Measurements from ENCODE around the gene CDS2. TPM values are rescaled to one million over a fixed set of nuclear protein-coding genes. Genes with fewer than 3 reads are reported as not detected.

Gene CDS2
- total RNA-seq, 1 experiment from 2014 or later = 67.4 TPM

DNA sequence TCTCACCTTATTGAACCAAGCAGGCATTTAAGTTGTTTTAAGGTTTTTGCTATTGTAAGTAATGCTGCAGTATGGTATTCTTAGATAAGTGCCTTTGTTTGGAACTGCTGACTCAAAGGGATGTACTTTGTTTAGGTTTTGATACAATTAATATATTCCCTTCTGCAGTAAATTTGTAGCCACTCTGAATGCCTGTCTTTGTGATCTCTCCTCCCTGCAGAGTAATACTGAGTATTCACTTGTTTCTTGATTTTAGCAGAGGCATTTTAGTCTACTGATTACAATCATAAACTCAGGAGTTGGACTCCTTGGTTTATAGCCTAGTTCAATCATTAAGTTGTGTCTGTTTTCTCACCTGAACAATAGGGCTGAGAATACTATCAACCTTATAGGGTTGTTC is 13.4 kb downstream of the CDS2 start:
- ChIA-PET POLR2A (ENCODE audit: low non-redundant PET) (no interaction called here), CTCF (no interaction called here)
- no peaks in the 10 kb centered on the region for H3K27me3 ChIP-seq (replicated peaks; ENCODE audit: insufficient read depth, low read depth, low read length, poor library complexity)
- intact Hi-C loops (cut with micrococcal nuclease; ENCODE audit: unreplicated experiment) = no loop called here
- H3K36me3 ChIP-seq (ENCODE audit: insufficient read depth, low read length, poor library complexity, severe bottlenecking) = no peaks in the 10 kb centered on the region
- H3K4me1 ChIP-seq (ENCODE audit: insufficient read depth, low read length, poor library complexity, severe bottlenecking) = peaks cover 15% of the 10 kb centered on the region
- no TSS peak for BruUV-seq (replicated peaks)
- H3K9me3 ChIP-seq (ENCODE audit: low read depth, low read length, poor library complexity, severe bottlenecking) = no peaks in the 10 kb centered on the region
- no peak overlapping the region for H3K27ac ChIP-seq (ENCODE audit: low read depth, low read length, poor library complexity, severe bottlenecking)
- TF ChIP-seq EZH2 (IDR thresholded peaks at IDR 0.05; ENCODE audit: borderline replicate concordance, low read depth, low read length, poor library complexity, severe bottlenecking) = no peak
- TF ChIP-seq, protein P1, sequence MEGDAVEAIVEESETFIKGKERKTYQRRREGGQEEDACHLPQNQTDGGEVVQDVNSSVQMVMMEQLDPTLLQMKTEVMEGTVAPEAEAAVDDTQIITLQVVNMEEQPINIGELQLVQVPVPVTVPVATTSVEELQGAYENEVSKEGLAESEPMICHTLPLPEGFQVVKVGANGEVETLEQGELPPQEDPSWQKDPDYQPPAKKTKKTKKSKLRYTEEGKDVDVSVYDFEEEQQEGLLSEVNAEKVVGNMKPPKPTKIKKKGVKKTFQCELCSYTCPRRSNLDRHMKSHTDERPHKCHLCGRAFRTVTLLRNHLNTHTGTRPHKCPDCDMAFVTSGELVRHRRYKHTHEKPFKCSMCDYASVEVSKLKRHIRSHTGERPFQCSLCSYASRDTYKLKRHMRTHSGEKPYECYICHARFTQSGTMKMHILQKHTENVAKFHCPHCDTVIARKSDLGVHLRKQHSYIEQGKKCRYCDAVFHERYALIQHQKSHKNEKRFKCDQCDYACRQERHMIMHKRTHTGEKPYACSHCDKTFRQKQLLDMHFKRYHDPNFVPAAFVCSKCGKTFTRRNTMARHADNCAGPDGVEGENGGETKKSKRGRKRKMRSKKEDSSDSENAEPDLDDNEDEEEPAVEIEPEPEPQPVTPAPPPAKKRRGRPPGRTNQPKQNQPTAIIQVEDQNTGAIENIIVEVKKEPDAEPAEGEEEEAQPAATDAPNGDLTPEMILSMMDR (conservative IDR thresholded peaks at IDR 0.05; ENCODE audit: low read depth, low read length) = no peak
- DNase-seq (ENCODE audit: low spot score) = no peak
- no peak overlapping the region for H3K4me3 ChIP-seq (ENCODE audit: low read depth, low read length, poor library complexity, severe bottlenecking)

DNA sequence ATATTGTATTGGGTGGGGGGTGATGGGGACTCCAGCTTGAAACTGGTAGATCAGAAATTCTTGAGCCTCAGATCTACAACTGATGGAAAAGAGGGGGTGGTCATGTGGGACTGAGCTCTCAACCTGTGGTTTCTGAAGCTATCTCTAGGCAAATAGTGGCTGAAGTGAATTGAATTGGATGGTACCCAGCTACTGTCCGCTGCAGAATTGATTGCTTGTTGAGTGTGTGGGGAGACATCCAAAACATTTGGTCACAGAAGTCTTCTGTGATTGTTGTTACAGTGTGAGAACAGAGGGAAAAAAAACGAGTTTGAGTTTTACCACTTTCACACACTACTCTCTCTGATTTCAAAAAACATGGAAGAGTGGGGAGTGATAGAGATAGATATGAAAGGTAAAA is 14.8 kb downstream of the CDS2 start:
- POLR2A ChIA-PET (ENCODE audit: low non-redundant PET) = no interaction called here

DNA sequence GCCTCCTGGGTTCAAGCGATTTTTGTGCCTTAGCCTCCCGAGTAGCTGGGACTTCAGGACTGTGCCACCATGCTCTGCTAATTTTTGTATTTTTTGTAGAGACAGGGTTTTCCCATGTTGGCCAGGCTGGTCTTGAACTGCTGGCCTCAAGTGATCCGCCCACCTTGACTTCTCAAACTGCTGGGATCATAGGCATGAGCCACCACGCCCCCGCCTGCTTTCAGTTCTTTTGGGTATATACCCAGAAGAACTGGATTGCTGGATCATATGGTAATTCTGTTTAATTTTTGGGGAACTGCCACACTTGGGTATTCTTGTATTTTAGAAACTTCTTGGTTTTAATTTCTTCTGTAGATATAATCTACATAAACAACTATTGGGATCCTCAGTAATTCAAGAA is 17.0 kb downstream of the CDS2 start:
- DNase-seq (ENCODE audit: low spot score) = no peak
- no peak overlapping the region for H3K27ac ChIP-seq (ENCODE audit: low read depth, low read length, poor library complexity, severe bottlenecking)
- H3K27me3 ChIP-seq (replicated peaks; ENCODE audit: insufficient read depth, low read depth, low read length, poor library complexity) = no peaks in the 10 kb centered on the region
- no peak overlapping the region for H3K4me3 ChIP-seq (ENCODE audit: low read depth, low read length, poor library complexity, severe bottlenecking)
- intact Hi-C loops (cut with micrococcal nuclease; ENCODE audit: unreplicated experiment) = no loop called here
- BruUV-seq (replicated peaks) = no TSS peak
- no peaks in the 10 kb centered on the region for H3K4me1 ChIP-seq (ENCODE audit: insufficient read depth, low read length, poor library complexity, severe bottlenecking)
- ChIA-PET POLR2A (ENCODE audit: low non-redundant PET) (no interaction called here), CTCF (no interaction called here)
- no peaks in the 10 kb centered on the region for H3K9me3 ChIP-seq (ENCODE audit: low read depth, low read length, poor library complexity, severe bottlenecking)
- no peak for TF ChIP-seq EZH2 (IDR thresholded peaks at IDR 0.05; ENCODE audit: borderline replicate concordance, low read depth, low read length, poor library complexity, severe bottlenecking)
- TF ChIP-seq, protein P1 (conservative IDR thresholded peaks at IDR 0.05; ENCODE audit: low read depth, low read length) = no peak
- H3K36me3 ChIP-seq (ENCODE audit: insufficient read depth, low read length, poor library complexity, severe bottlenecking) = no peaks in the 10 kb centered on the region

More for the DNA sequence above, 14.8 kb downstream of the CDS2 start:
- Histone ChIP-seq H3K27me3 (replicated peaks; ENCODE audit: insufficient read depth, low read depth, low read length, poor library complexity) (no peaks in the 10 kb centered on the region), H3K36me3 (ENCODE audit: insufficient read depth, low read length, poor library complexity, severe bottlenecking) (no peaks in the 10 kb centered on the region), H3K4me3 (ENCODE audit: low read depth, low read length, poor library complexity, severe bottlenecking) (no peak overlapping the region), H3K27ac (ENCODE audit: low read depth, low read length, poor library complexity, severe bottlenecking) (no peak overlapping the region), H3K4me1 (ENCODE audit: insufficient read depth, low read length, poor library complexity, severe bottlenecking) (peaks cover 3% of the 10 kb centered on the region), H3K9me3 (ENCODE audit: low read depth, low read length, poor library complexity, severe bottlenecking) (no peaks in the 10 kb centered on the region)
- no peak for DNase-seq (ENCODE audit: low spot score)
- CTCF ChIA-PET = no interaction called here
- BruUV-seq (replicated peaks) = no TSS peak
- TF ChIP-seq, protein P1 (conservative IDR thresholded peaks at IDR 0.05; ENCODE audit: low read depth, low read length) = no peak
- intact Hi-C loops (cut with micrococcal nuclease; ENCODE audit: unreplicated experiment) = no loop called here
